OCI-LY1 (cell line): ENCODE results near the gene FKBP9.
A peak's percentile ranks its signal among the peaks of the same experiment; 100 is the strongest.

Experiments used
- H2AFZ ChIP-seq: fragments of 200-600 bp; sonication (generic), shearing (Covaris generic); 2 replicates; pipeline ENCODE4 v1.6.0; 2014; ENCODE audit warnings: antibody characterized with exemption, mild to moderate bottlenecking, low read length
- H3F3A ChIP-seq: fragments of 200-600 bp; sonication (generic), shearing (Covaris generic); 2 replicates; pipeline ENCODE4 v1.6.0; 2014; ENCODE audit warnings: mild to moderate bottlenecking, antibody characterized with exemption, low read length, moderate library complexity; ENCODE audit not compliant: insufficient read depth
- H3K27ac ChIP-seq: fragments of 200-600 bp; sonication (generic); 2 replicates; pipeline ENCODE4 v1.5.1; 2014; ENCODE audit warnings: low read length, mixed run types, mild to moderate bottlenecking, low read depth; ENCODE audit not compliant: poor library complexity, severe bottlenecking
- H3K27me3 ChIP-seq: fragments of 200-600 bp; sonication (generic); 2 replicates; pipeline ENCODE4 v1.6.0; 2014; ENCODE audit warnings: antibody characterized with exemption, mild to moderate bottlenecking, low read length, moderate library complexity; ENCODE audit not compliant: insufficient read depth
- H3K36me3 ChIP-seq: fragments of 200-600 bp; sonication (generic); 2 replicates; pipeline ENCODE4 v1.6.1; 2014; ENCODE audit warnings: mild to moderate bottlenecking, antibody characterized with exemption, low read length, moderate library complexity, mixed read lengths; ENCODE audit not compliant: insufficient read depth
- H3K4me1 ChIP-seq: fragments of 200-600 bp; sonication (generic); 2 replicates; pipeline ENCODE4 v1.5.1; 2014; ENCODE audit warnings: mild to moderate bottlenecking, low read length, moderate library complexity; ENCODE audit not compliant: insufficient read depth, severe bottlenecking
- H3K4me2 ChIP-seq: fragments of 200-600 bp; sonication (generic), shearing (Covaris generic); 2 replicates; pipeline ENCODE4 v1.6.1; 2014; ENCODE audit warnings: low read length
- H3K4me3 ChIP-seq: fragments of 200-600 bp; sonication (generic); 2 replicates; pipeline ENCODE4 v1.5.1; 2014; ENCODE audit warnings: low read length, low read depth, mild to moderate bottlenecking, mixed read lengths; ENCODE audit not compliant: poor library complexity, severe bottlenecking
- H3K79me2 ChIP-seq: fragments of 200-600 bp; shearing (Covaris generic); 2 replicates; pipeline ENCODE4 v1.6.1; 2016; ENCODE audit warnings: mixed run types, low read length, mixed read lengths; ENCODE audit not compliant: insufficient read depth
- H3K9ac ChIP-seq: fragments of 200-600 bp; sonication (generic), shearing (Covaris generic); 2 replicates; pipeline ENCODE4 v1.6.1; 2014; ENCODE audit warnings: mild to moderate bottlenecking, low read length, mixed read lengths
- H3K9me2 ChIP-seq: fragments of 200-600 bp; sonication (generic), shearing (Covaris generic); 2 replicates; pipeline ENCODE4 v1.6.1; 2014; ENCODE audit warnings: low read depth, mild to moderate bottlenecking, low read length, mixed read lengths
- H3K9me3 ChIP-seq: fragments of 200-600 bp; shearing (Covaris generic); 2 replicates; pipeline ENCODE4 v1.6.1; 2014; ENCODE audit warnings: low read length, mixed read lengths
- H4K20me1 ChIP-seq: fragments of 200-600 bp; sonication (generic), shearing (Covaris generic); 2 replicates; pipeline ENCODE4 v1.6.0; 2016; ENCODE audit warnings: mild to moderate bottlenecking, low read length; ENCODE audit not compliant: insufficient read depth
- EZH2 ChIP-seq: fragments of 200-600 bp; sonication (generic), shearing (Covaris generic); IDR thresholded peaks from 2 replicates; pipeline ENCODE4 v1.8.0; 2017; ENCODE audit warnings: borderline replicate concordance, mixed run types, mild to moderate bottlenecking, antibody characterized with exemption, low read length, moderate library complexity, mixed read lengths
- TF ChIP-seq, protein P1 (sequence below): fragments of 200-600 bp; sonication (generic), shearing (Covaris generic); IDR thresholded peaks from 2 replicates; pipeline ENCODE4 v1.5.1; 2017; ENCODE audit warnings: mild to moderate bottlenecking, antibody characterized with exemption, low read length, moderate library complexity, mixed read lengths

Gene FKBP9

DNA sequence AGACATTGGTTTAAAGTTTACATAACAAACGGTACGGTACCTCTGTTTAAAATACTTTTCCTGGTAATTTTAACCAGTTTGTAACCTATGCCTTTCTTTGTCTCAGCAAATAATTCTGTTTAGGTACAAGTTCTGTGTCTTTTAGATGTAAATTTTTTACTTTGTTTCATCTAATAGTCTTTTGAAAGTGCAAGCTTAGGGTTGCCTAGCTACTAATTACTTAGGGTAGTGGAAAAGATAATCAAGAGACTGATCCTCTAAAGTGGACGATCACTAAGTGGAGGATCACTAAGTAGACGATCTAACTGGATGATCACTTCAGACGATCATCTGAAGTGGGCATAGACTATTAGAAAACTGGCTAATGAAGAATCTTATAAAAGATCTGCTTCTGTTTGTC lies 16.1 kb upstream of the FKBP9 start:
- Histone ChIP-seq H3K79me2 (no peaks in the 10 kb centered on the region), H3K9me3 (peaks cover 6% of the 10 kb centered on the region), H3K27me3 (peaks cover 7% of the 10 kb centered on the region; the same call in 1 of the 2 replicates), H4K20me1 (no peaks in the 10 kb centered on the region), H2AFZ (no peak overlapping the region), H3F3A (no peaks in the 10 kb centered on the region), H3K9ac (no peak overlapping the region), H3K9me2 (no peaks in the 10 kb centered on the region), H3K4me3 (no peak overlapping the region), H3K27ac (no peak overlapping the region), H3K4me2 (no peak overlapping the region), H3K36me3 (no peaks in the 10 kb centered on the region; the same call in 1 of the 2 replicates), H3K4me1 (no peaks in the 10 kb centered on the region)
- no peak for TF ChIP-seq EZH2
- TF ChIP-seq, protein P1, sequence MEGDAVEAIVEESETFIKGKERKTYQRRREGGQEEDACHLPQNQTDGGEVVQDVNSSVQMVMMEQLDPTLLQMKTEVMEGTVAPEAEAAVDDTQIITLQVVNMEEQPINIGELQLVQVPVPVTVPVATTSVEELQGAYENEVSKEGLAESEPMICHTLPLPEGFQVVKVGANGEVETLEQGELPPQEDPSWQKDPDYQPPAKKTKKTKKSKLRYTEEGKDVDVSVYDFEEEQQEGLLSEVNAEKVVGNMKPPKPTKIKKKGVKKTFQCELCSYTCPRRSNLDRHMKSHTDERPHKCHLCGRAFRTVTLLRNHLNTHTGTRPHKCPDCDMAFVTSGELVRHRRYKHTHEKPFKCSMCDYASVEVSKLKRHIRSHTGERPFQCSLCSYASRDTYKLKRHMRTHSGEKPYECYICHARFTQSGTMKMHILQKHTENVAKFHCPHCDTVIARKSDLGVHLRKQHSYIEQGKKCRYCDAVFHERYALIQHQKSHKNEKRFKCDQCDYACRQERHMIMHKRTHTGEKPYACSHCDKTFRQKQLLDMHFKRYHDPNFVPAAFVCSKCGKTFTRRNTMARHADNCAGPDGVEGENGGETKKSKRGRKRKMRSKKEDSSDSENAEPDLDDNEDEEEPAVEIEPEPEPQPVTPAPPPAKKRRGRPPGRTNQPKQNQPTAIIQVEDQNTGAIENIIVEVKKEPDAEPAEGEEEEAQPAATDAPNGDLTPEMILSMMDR = no peak

DNA sequence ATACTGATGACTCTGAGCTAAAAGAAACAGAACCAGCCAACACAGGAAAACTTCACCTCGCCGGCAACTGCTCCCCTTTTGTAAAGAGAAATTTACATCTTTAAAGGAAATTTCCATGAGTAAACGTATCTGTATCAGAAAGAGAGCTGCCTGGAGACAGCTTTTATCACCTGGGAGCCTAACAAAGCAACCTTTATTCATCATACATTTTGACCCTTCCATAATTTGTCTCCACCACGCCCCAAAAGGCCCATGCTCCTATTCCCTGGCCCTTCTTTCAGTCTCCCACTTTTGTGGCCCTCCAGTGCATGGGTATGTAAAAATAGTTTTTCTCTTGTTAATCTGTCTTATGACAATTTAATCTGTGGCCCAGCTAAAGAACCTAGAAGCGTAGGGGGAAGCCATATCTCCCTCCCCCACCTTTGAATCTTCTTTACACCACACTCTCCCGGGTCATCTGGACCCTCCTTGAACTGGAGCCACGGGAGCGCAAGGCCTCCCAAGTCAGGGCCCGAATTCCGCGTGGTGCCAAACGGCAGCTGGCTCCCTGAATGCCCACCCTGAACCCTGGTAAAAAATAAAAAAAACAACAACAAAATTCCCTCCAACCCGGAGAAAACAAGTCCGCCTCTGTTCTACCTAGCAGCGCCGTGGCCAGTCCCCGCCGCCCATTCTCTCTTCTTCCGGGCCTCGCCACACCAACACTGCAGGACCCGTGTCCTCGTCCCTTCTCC lies 15.4 kb upstream of the FKBP9 start:
- no peak for TF ChIP-seq EZH2
- Histone ChIP-seq H3K27ac (no peak overlapping the region), H3K9ac (no peak overlapping the region)

DNA sequence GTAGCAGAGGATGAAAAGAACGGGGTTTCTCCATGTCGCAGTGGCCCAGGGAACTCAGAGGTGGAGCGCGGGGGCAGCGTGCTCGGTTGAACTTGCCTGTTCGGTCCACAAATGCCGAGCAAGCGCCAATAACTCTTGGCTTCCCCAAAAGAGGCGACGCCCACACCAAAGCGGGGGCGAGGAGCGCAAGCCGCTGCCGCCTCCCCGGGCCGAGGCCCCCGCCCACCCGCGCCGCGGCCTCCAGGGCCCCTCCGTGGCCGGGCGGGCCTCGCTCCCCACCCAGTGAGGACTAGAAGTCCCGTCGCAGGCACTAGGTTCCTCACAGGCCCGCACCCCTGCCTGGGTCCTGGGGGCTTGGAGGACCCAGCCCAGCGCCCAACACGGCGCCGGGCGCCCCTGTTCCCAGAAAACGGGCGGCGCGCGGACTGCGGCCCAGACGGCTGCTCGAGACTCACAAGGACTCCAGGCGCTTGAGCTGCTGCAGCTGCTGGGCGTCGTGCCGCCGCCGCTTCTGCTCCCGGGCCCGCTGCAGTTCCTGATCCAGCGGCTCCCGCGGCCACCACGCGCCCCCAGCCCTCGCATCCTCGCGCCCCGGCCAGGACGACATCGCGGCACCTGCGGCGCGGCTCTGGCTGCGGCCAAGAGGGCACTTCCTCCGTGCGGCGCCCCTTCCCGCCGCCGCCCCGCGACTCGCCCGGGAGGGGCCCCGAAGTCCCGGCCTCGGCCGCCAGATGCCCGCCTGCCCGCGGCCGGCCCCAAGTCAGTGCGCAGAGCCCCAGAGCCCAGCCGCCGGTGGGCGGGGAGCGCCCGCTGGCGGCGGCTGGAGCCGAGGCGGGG lies 14.6 kb upstream of the FKBP9 start:
- Histone ChIP-seq H3K27me3 (peaks cover 7% of the 10 kb centered on the region; the same call in 1 of the 2 replicates), H3K36me3 (no peaks in the 10 kb centered on the region; the same call in 1 of the 2 replicates), H3F3A (no peaks in the 10 kb centered on the region), H3K27ac (no peak overlapping the region), H3K4me2 (peak overlapping the region; percentile 52), H3K4me1 (no peaks in the 10 kb centered on the region), H3K9me2 (no peaks in the 10 kb centered on the region), H3K79me2 (no peaks in the 10 kb centered on the region), H3K4me3 (peak overlapping the region; percentile 49), H3K9ac (no peak overlapping the region), H4K20me1 (no peaks in the 10 kb centered on the region), H2AFZ (no peak overlapping the region), H3K9me3 (peaks cover 10% of the 10 kb centered on the region)
- TF ChIP-seq, protein P1 = no peak
- TF ChIP-seq EZH2 = no peak

More for the DNA sequence above, 15.4 kb upstream of the FKBP9 start:
- peaks cover 6% of the 10 kb centered on the region for H3K9me3 ChIP-seq
- H2AFZ ChIP-seq = no peak overlapping the region
- no peak overlapping the region for H3K4me3 ChIP-seq
- H4K20me1 ChIP-seq = no peaks in the 10 kb centered on the region
- H3K9me2 ChIP-seq = no peaks in the 10 kb centered on the region
- peaks cover 7% of the 10 kb centered on the region; the same call in 1 of the 2 replicates for H3K27me3 ChIP-seq
- H3K4me2 ChIP-seq = no peak overlapping the region
- H3K4me1 ChIP-seq = no peaks in the 10 kb centered on the region
- H3K79me2 ChIP-seq = no peaks in the 10 kb centered on the region
- no peaks in the 10 kb centered on the region; the same call in 1 of the 2 replicates for H3K36me3 ChIP-seq
- no peaks in the 10 kb centered on the region for H3F3A ChIP-seq
